Muscle layer of colon (tissue), 2 donors: ENCODE measurements around the gene MCF2L.

Experiments
- H3K27ac ChIP-seq: one replicate; pipeline ENCODE4 v1.7.0; 2013; ENCODE audit warnings: low read depth, mild to moderate bottlenecking, low read length, moderate library complexity
- H3K27me3 ChIP-seq, 2 donors: one replicate each; pipeline ENCODE4 v1.7.0; 2013; ENCODE audit warnings: low read length in 2 of 2, mild to moderate bottlenecking in 2 of 2; ENCODE audit not compliant: insufficient read depth in 2 of 2, control insufficient read depth in 1 of 2
- H3K36me3 ChIP-seq: one replicate; pipeline ENCODE4 v1.7.0; 2013; ENCODE audit warnings: mild to moderate bottlenecking, low read length; ENCODE audit not compliant: insufficient read depth
- H3K4me1 ChIP-seq: one replicate; pipeline ENCODE4 v1.7.0; 2013; ENCODE audit warnings: mild to moderate bottlenecking, low read length; ENCODE audit not compliant: insufficient read depth
- H3K4me3 ChIP-seq, 2 donors: one replicate each; pipeline ENCODE4 v1.7.0; 2013; ENCODE audit warnings: low read length in 2 of 2, low read depth in 1 of 2, mild to moderate bottlenecking in 1 of 2, moderate library complexity in 1 of 2
- H3K9ac ChIP-seq: one replicate; pipeline ENCODE4 v1.7.0; 2013; ENCODE audit warnings: low read length
- H3K9me3 ChIP-seq: one replicate; pipeline ENCODE4 v1.7.0; 2013; ENCODE audit warnings: mild to moderate bottlenecking, low read length
- donor health status: abdominal sarcoma.
- donor health status: Adenocarcinoma of cecum.

MCF2L gene

GRCh38 chr13:112977091-112977490, 8.1 kb downstream of the MCF2L start:
- no peak overlapping the region for H3K4me3 ChIP-seq
- H3K9me3 ChIP-seq = no peaks in the 10 kb centered on the region
- H3K9ac ChIP-seq = no peak overlapping the region
- H3K27ac ChIP-seq = no peak overlapping the region
- H3K4me1 ChIP-seq = no peaks in the 10 kb centered on the region
- peaks cover 0 to 6% of the 10 kb centered on the region in 2 donors for H3K27me3 ChIP-seq
- no peaks in the 10 kb centered on the region for H3K36me3 ChIP-seq

- Histone ChIP-seq H3K9ac (no peak overlapping the region), H3K4me3 (no peak overlapping the region), H3K27ac (no peak overlapping the region), H3K27me3 (peaks cover 0 to 6% of the 10 kb centered on the region in 2 donors), H3K4me1 (no peaks in the 10 kb centered on the region), H3K36me3 (no peaks in the 10 kb centered on the region), H3K9me3 (no peaks in the 10 kb centered on the region)
Measured at GRCh38 chr13:112977525-112977924, 8.5 kb downstream of the MCF2L start.

GRCh38 chr13:112978561-112979405, 9.8 kb downstream of the MCF2L start:
- no peaks in the 10 kb centered on the region for H3K4me1 ChIP-seq
- no peaks in the 10 kb centered on the region for H3K9me3 ChIP-seq
- H3K27ac ChIP-seq = no peak overlapping the region
- peaks cover 0 to 6% of the 10 kb centered on the region in 2 donors for H3K27me3 ChIP-seq
- no peaks in the 10 kb centered on the region for H3K36me3 ChIP-seq
- H3K4me3 ChIP-seq = no peak overlapping the region
- no peak overlapping the region for H3K9ac ChIP-seq

GRCh38 chr13:112979406-112979902, 10.4 kb downstream of the MCF2L start:
- no peak overlapping the region for H3K9ac ChIP-seq
- H3K4me3 ChIP-seq = no peak overlapping the region
- no peak overlapping the region for H3K27ac ChIP-seq
- H3K27me3 ChIP-seq = peaks cover 0 to 6% of the 10 kb centered on the region in 2 donors
- no peaks in the 10 kb centered on the region for H3K4me1 ChIP-seq
- H3K36me3 ChIP-seq = no peaks in the 10 kb centered on the region
- H3K9me3 ChIP-seq = no peaks in the 10 kb centered on the region

GRCh38 chr13:112980434-112980833, 11.4 kb downstream of the MCF2L start:
- Histone ChIP-seq H3K9ac (no peak overlapping the region), H3K27ac (no peak overlapping the region), H3K36me3 (no peaks in the 10 kb centered on the region), H3K27me3 (peaks cover 0 to 6% of the 10 kb centered on the region in 2 donors), H3K9me3 (no peaks in the 10 kb centered on the region), H3K4me3 (no peak overlapping the region), H3K4me1 (no peaks in the 10 kb centered on the region)

GRCh38 chr13:112981451-112981850, 12.4 kb downstream of the MCF2L start:
- no peaks in the 10 kb centered on the region for H3K9me3 ChIP-seq
- H3K4me3 ChIP-seq = no peak overlapping the region
- no peak overlapping the region for H3K9ac ChIP-seq
- H3K36me3 ChIP-seq = no peaks in the 10 kb centered on the region
- no peak overlapping the region for H3K27ac ChIP-seq
- H3K27me3 ChIP-seq = peaks cover 0 to 6% of the 10 kb centered on the region in 2 donors
- H3K4me1 ChIP-seq = no peaks in the 10 kb centered on the region

- Histone ChIP-seq H3K36me3 (no peaks in the 10 kb centered on the region), H3K27ac (no peak overlapping the region), H3K4me3 (no peak overlapping the region), H3K27me3 (peaks cover 0 to 6% of the 10 kb centered on the region in 2 donors), H3K4me1 (no peaks in the 10 kb centered on the region), H3K9me3 (no peaks in the 10 kb centered on the region), H3K9ac (no peak overlapping the region)
Measured at GRCh38 chr13:112982281-112983041, 13.4 kb downstream of the MCF2L start.

GRCh38 chr13:112983042-112983305, 14.0 kb downstream of the MCF2L start:
- H3K27me3 ChIP-seq = peaks cover 0 to 6% of the 10 kb centered on the region in 2 donors
- H3K4me1 ChIP-seq = no peaks in the 10 kb centered on the region
- H3K27ac ChIP-seq = no peak overlapping the region
- H3K36me3 ChIP-seq = no peaks in the 10 kb centered on the region
- H3K4me3 ChIP-seq = no peak overlapping the region
- H3K9ac ChIP-seq = no peak overlapping the region
- no peaks in the 10 kb centered on the region for H3K9me3 ChIP-seq

- Histone ChIP-seq H3K27ac (no peak overlapping the region), H3K9ac (no peak overlapping the region), H3K36me3 (no peaks in the 10 kb centered on the region), H3K4me3 (no peak overlapping the region), H3K27me3 (peaks cover 0 to 6% of the 10 kb centered on the region in 2 donors), H3K9me3 (no peaks in the 10 kb centered on the region), H3K4me1 (no peaks in the 10 kb centered on the region)
Measured at GRCh38 chr13:112983428-112984196, 14.6 kb downstream of the MCF2L start.

- H3K4me1 ChIP-seq = no peaks in the 10 kb centered on the region
- no peak overlapping the region for H3K27ac ChIP-seq
- H3K36me3 ChIP-seq = no peaks in the 10 kb centered on the region
- H3K9me3 ChIP-seq = no peaks in the 10 kb centered on the region
- no peak overlapping the region for H3K4me3 ChIP-seq
- H3K9ac ChIP-seq = no peak overlapping the region
- peaks cover 0 to 6% of the 10 kb centered on the region in 2 donors for H3K27me3 ChIP-seq
Measured at GRCh38 chr13:112984501-112984900, 15.5 kb downstream of the MCF2L start.
